Sigmoid colon (tissue), 4 donors: ENCODE data around the gene EFEMP1.

Source experiments
- CTCF ChIP-seq, 4 experiments: fragments of 450-650 bp in 3 of 4; fragments of 200-600 bp in 1 of 4; IDR thresholded peaks; one replicate each; pipeline ENCODE4 v1.5.1; 2016 to 2019; ENCODE audit warnings: antibody characterized with exemption in 4 of 4, mild to moderate bottlenecking in 3 of 4, moderate library complexity in 2 of 4
- EP300 ChIP-seq, 4 donors: sonication (generic); formaldehyde crosslinking; IDR thresholded peaks; one replicate each; pipeline ENCODE4 v1.6.1; 2017; ENCODE audit warnings: antibody characterized with exemption in 4 of 4
- POLR2A ChIP-seq, 2 donors: fragments of 450-650 bp; IDR thresholded peaks; one replicate each; pipeline ENCODE4 v1.6.1; 2016; ENCODE audit warnings: antibody characterized with exemption in 2 of 2, mild to moderate bottlenecking in 2 of 2, moderate library complexity in 2 of 2
- POLR2AphosphoS5 ChIP-seq, 4 donors: sonication (generic); formaldehyde crosslinking; IDR thresholded peaks; one replicate each; pipeline ENCODE4 v1.6.1; 2017; ENCODE audit warnings: antibody characterized with exemption in 4 of 4

- TF ChIP-seq CTCF (IDR thresholded peaks at IDR 0.05) (no peak), POLR2AphosphoS5 (IDR thresholded peaks at IDR 0.05) (no peak), POLR2A (IDR thresholded peaks at IDR 0.05) (no peak), EP300 (IDR thresholded peaks at IDR 0.05) (no peak)
Observed at GRCh38 chr2:55894720-55895119, 28.9 kb downstream of the EFEMP1 start.
